Adrenal gland (tissue), 12 donors: Measurements from ENCODE around the gene BACH2. TPM values are rescaled to one million over a fixed set of nuclear protein-coding genes. Genes with fewer than 3 reads are reported as not detected.

Experiments
- DNase-seq, 7 donors: peaks; one replicate each; pipeline ENCODE4 v3.0.0-alpha.2; 2019 to 2020
- H3K27ac ChIP-seq, 5 donors: fragments of 200-600 bp; sonication (generic) in 4 of 5; 1 replicate in 3 of 5; 2 replicates in 2 of 5; pipeline versions ENCODE4 v1.5.1 to v1.8.0; 2016 to 2020; ENCODE audit warnings: mild to moderate bottlenecking in 1 of 5
- H3K27me3 ChIP-seq: fragments of 200-600 bp; 2 replicates; pipeline ENCODE4 v1.8.0; 2021
- H3K36me3 ChIP-seq, 2 donors: fragments of 200-600 bp; replicated peaks in 1 of 2; 1 replicate in 1 of 2; 2 replicates in 1 of 2; pipeline versions ENCODE4 v1.5.1 to v1.8.0; 2018 to 2022
- H3K4me1 ChIP-seq, 2 donors: fragments of 200-600 bp; replicated peaks in 1 of 2; 1 replicate in 1 of 2; 2 replicates in 1 of 2; pipeline versions ENCODE4 v1.5.1 to v1.8.0; 2018 to 2021
- H3K4me3 ChIP-seq, 4 donors: fragments of 200-600 bp; sonication (generic) in 3 of 4; one replicate each; pipeline ENCODE4 v1.5.1; 2016 to 2018
- H3K9me3 ChIP-seq, 3 donors: fragments of 200-600 bp; sonication (generic) in 1 of 3; replicated peaks in 1 of 3; 1 replicate in 2 of 3; 2 replicates in 1 of 3; pipeline versions ENCODE4 v1.5.1 to v1.8.0; 2016 to 2021
- POLR2A ChIP-seq, 2 donors: fragments of 450-650 bp; IDR thresholded peaks; one replicate each; pipeline ENCODE4 v1.6.1; 2017; ENCODE audit warnings: antibody characterized with exemption in 2 of 2, mild to moderate bottlenecking in 2 of 2, moderate library complexity in 1 of 2
- WGBS, 4 donors: extraction: QIAGEN DNeasy Blood & Tissue Kit in 2 of 4; methylation state at CpG; one replicate each; pipeline versions ENCODE4 v1.1.5 to v1.1.7; 2013 to 2017; 5-methylcytosine and 5-hydroxymethylcytosine counted together
- intact Hi-C, 2 donors: fragments of 100-400 bp; cut with DNase I; formaldehyde crosslinking; loops; one replicate each; pipeline versions ENCODE4 v1.14.1 to v1.15.0; 2022 to 2023
- polyA plus RNA-seq, 3 donors: library from polyadenylated mRNA; stranded (reverse); fragments of 200-250 nt in 2 of 3; fragments of 350-450 nt in 1 of 3; fragmentation: Illumina TruSeq in 1 of 3; extraction: RNeasy Lipid Tissue Mini Kit (QIAGEN cat#74804) in 1 of 3; gene quantifications; one replicate each; pipeline ENCODE4 v1.2.3, GENCODE V29; 2013 to 2014
- total RNA-seq, 9 donors: library from RNA; depleted of rRNA in 4 of 9; stranded (reverse); fragments of >200 nt in 4 of 9; fragments of 120-200 nt in 1 of 9; fragmentation: NEBNext Ultra II Directional in 1 of 9; extraction: Animal tissue kit (Norgen Biotek cat#: 25700) in 1 of 9; gene quantifications; one replicate each; pipeline versions ENCODE4 v1.1.0 to v1.2.4, GENCODE V29; 2013 to 2023
- TF ChIP-seq, protein P1 (sequence below), 6 experiments: fragments of 450-650 bp in 4 of 6; fragments of 200-600 bp in 2 of 6; sonication (generic) in 1 of 6; IDR thresholded peaks; 1 replicate in 5 of 6; 2 replicates in 1 of 6; pipeline versions ENCODE4 v1.5.1 to v1.8.0; 2016 to 2021; ENCODE audit warnings: antibody characterized with exemption in 6 of 6, mild to moderate bottlenecking in 2 of 6, moderate library complexity in 1 of 6
- donor health status: healthy with polysubstance abuse.
- donor health status: Bipolar disorder and iron deficiency.
- donor health status: DM: yes; HTN: yes; CAD: no.
- donor health status: DM: no; HTN: no; CAD: no.
- donor health status: DM: no; HTN: no; CAD: no.
- donor health status: DM: yes; HTN: yes; CAD: no.

Gene BACH2
- total and polyA plus RNA-seq, 12 donors: 0.08 to 2.9 (median 0.83) TPM

DNA sequence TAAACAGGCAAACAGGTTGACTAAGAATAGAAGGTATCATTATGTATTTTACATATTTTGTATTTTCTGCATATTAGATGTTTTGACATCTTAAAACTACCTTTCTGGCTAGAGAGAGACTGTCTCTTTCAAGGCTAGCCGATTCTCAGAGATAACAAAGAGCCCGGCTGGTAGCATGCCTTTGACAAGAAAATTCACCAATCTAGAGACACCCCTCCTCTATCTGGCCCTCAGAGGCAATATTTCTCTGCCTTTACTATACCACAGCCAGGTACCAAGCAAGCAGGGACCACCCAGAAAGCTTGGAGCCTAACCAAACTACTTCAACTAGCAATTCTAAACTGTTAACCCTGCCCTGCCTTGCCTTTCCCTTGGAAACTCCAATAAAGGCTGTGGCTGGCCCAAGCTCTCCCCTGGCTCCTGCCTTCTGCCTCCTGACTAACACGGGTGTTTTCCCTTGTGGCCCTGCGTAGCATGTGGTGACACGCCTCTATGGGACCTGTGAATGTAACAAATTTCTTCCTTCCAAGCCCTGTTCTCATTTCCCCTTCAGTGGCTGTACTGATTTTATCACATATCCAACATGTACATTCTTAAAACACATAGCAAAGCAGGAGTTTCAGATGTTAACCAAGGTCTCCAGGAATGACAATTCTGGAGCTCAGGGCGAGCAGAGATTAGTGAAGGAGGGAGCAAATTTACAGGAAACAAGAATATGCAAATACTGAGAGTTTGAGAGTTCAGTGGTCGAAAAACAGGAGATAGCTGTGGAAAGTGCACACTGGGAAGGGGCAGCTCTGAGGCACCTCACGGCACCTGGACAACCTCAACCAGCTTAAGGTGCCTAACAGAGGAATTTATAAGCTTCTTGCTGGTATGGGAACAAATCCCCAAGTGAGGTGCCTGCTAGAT, 120.8 kb downstream of the BACH2 start:
- intact Hi-C loops: no loop called here
- Histone ChIP-seq H3K4me3 (no peak overlapping the region), H3K27ac (no peak overlapping the region), H3K27me3 (no peaks in the 10 kb centered on the region), H3K36me3 (no peaks in the 10 kb centered on the region), H3K4me1 (no peaks in the 10 kb centered on the region), H3K9me3 (no peaks in the 10 kb centered on the region)
- 65 to 69% (median 67%) methylated on average over 8 of the region's 8 CpGs for WGBS, 4 donors
- DNase-seq: no peak
- no peak for TF ChIP-seq POLR2A (IDR thresholded peaks at IDR 0.05)
- TF ChIP-seq, protein P1, sequence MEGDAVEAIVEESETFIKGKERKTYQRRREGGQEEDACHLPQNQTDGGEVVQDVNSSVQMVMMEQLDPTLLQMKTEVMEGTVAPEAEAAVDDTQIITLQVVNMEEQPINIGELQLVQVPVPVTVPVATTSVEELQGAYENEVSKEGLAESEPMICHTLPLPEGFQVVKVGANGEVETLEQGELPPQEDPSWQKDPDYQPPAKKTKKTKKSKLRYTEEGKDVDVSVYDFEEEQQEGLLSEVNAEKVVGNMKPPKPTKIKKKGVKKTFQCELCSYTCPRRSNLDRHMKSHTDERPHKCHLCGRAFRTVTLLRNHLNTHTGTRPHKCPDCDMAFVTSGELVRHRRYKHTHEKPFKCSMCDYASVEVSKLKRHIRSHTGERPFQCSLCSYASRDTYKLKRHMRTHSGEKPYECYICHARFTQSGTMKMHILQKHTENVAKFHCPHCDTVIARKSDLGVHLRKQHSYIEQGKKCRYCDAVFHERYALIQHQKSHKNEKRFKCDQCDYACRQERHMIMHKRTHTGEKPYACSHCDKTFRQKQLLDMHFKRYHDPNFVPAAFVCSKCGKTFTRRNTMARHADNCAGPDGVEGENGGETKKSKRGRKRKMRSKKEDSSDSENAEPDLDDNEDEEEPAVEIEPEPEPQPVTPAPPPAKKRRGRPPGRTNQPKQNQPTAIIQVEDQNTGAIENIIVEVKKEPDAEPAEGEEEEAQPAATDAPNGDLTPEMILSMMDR (IDR thresholded peaks at IDR 0.05): no peak

DNA sequence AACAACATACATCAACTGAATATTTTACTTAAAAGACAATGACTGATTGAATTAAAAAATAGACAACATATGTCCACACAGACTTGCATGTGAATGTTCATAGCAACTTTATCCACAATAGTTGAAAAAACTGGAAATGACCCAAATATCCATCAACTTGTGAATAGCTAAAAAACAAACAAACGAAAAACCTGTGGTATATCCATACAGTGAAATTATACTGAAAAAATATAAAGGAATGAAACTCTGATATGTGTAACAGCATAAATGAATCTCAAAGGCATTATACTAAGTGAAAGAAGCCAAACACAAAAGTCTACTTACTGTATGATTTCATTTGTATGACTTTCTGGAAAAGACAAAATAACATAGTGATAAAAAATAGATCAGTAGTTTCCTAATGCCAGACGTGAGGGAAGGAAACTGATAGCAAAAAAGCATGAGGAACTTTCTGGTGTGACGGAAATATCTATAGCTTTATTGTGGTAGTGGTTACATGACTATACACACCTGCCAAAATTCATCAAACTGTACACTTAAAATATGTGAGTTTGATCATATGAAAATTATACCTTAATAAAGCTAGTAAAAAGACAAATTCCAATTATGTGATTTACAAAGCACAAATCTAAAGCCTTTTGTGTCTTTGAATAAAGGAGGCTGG, 123.2 kb downstream of the BACH2 start:
- Histone ChIP-seq H3K4me1 (no peaks in the 10 kb centered on the region), H3K27me3 (no peaks in the 10 kb centered on the region), H3K36me3 (no peaks in the 10 kb centered on the region), H3K9me3 (no peaks in the 10 kb centered on the region), H3K27ac (no peak overlapping the region), H3K4me3 (no peak overlapping the region)
- 66 to 81% (median 71%) methylated on average over 3 of the region's 3 CpGs for WGBS, 4 donors
- DNase-seq: no peak
- no peak for TF ChIP-seq POLR2A (IDR thresholded peaks at IDR 0.05)
- TF ChIP-seq, protein P1 (IDR thresholded peaks at IDR 0.05): no peak
- intact Hi-C loops: no loop called here

DNA sequence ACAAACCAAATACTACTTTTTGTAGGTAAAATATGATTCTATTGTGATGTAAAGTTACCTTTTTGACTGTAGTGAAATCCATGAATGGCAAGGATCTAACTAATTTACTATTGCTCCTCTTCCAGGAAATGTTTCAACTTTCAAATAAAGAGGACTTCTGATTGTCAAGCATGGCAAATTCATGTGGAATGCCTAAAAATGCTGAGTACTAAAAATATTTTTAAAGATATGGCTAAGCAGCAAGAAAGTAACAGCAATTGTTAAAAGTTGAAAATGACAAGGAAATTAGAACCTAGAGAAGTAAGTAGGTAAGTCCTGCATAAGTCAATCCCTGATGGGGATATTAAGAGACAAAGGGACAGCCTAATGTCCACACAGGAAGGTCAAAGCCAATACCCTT, 126.0 kb downstream of the BACH2 start:
- no peaks in the 10 kb centered on the region for H3K4me1 ChIP-seq
- TF ChIP-seq, protein P1 (IDR thresholded peaks at IDR 0.05): no peak
- TF ChIP-seq POLR2A (IDR thresholded peaks at IDR 0.05): no peak
- no peak overlapping the region for H3K27ac ChIP-seq
- intact Hi-C loops: no loop called here
- no peaks in the 10 kb centered on the region for H3K9me3 ChIP-seq
- no peaks in the 10 kb centered on the region for H3K27me3 ChIP-seq
- no peak overlapping the region for H3K4me3 ChIP-seq
- H3K36me3 ChIP-seq: no peaks in the 10 kb centered on the region
- no peak for DNase-seq

DNA sequence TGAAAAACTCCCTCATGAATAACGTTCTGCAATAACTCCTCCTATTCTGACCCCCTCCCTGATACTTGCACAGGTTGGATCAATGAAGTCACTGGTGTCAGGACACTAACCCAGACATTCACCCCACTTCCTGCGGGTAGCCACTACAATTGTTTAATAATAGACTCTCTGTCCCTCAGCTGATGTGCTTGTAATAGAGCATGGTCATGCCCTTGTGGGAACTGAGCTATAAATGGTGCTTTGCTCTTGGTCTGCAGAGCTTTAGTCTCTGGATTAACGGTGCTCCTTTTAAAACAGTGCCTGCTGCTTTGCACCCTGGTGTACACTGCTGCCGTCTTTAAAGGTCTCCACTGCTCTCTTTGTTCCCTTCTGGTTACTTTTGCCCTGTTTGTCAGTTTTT, 127.3 kb downstream of the BACH2 start:
- no peaks in the 10 kb centered on the region for H3K36me3 ChIP-seq
- DNase-seq: no peak
- WGBS, 4 donors: 51 to 55% (median 52%) methylated on average over 4 of the region's 4 CpGs
- no peak overlapping the region for H3K4me3 ChIP-seq
- H3K9me3 ChIP-seq: no peaks in the 10 kb centered on the region
- no peaks in the 10 kb centered on the region for H3K27me3 ChIP-seq
- no peaks in the 10 kb centered on the region for H3K4me1 ChIP-seq
- H3K27ac ChIP-seq: no peak overlapping the region
- intact Hi-C loops: no loop called here
- TF ChIP-seq POLR2A (IDR thresholded peaks at IDR 0.05): no peak
- TF ChIP-seq, protein P1 (IDR thresholded peaks at IDR 0.05): no peak
